GM12878 (cell line): ENCODE results near the gene ADCY6. TPM values are rescaled to one million over a fixed set of nuclear protein-coding genes. Genes with fewer than 3 reads are reported as not detected.

ENCODE experiments used
- BRCA1 ChIP-seq: IDR thresholded peaks from 2 replicates; pipeline ENCODE4 v1.6.1; 2011; ENCODE audit warnings: low read depth, low read length, improper control_type of control experiment
- FOXM1 ChIP-seq: IDR thresholded peaks from 2 replicates; pipeline ENCODE4 v1.6.1; 2012; ENCODE audit warnings: low read depth, mild to moderate bottlenecking, inconsistent platforms, low read length, moderate library complexity
- HDGF ChIP-seq: fragments of 450-650 bp; IDR thresholded peaks from 2 replicates; pipeline ENCODE4 v1.6.1; 2016; ENCODE audit warnings: antibody characterized with exemption
- MYC ChIP-seq: IDR thresholded peaks from 2 replicates; pipeline ENCODE4 v1.6.1; 2011; ENCODE audit warnings: mild to moderate bottlenecking, low read length, moderate library complexity, inconsistent platforms; ENCODE audit not compliant: insufficient read depth, insufficient replicate concordance, insufficient read length, severe bottlenecking
- NFIC ChIP-seq: IDR thresholded peaks from 2 replicates; pipeline ENCODE4 v1.6.1; 2012; ENCODE audit warnings: low read depth, mild to moderate bottlenecking, inconsistent platforms, low read length, moderate library complexity
- NFYA ChIP-seq: IDR thresholded peaks from 2 replicates; pipeline ENCODE4 v1.6.1; 2011; ENCODE audit warnings: low read depth, mild to moderate bottlenecking, low read length, improper control_type of control experiment, borderline replicate concordance
- NFYB ChIP-seq: IDR thresholded peaks from 2 replicates; pipeline ENCODE4 v1.6.1; 2011; ENCODE audit warnings: low read depth, mild to moderate bottlenecking, low read length, improper control_type of control experiment, moderate library complexity; ENCODE audit not compliant: insufficient read depth
- RAD21 ChIP-seq: IDR thresholded peaks from 2 replicates; pipeline ENCODE4 v1.6.1; 2011; ENCODE audit warnings: mild to moderate bottlenecking, low read depth, low read length, moderate library complexity; ENCODE audit not compliant: insufficient read depth
- SMC3 ChIP-seq: IDR thresholded peaks from 2 replicates; pipeline ENCODE4 v1.6.1; 2011; ENCODE audit warnings: low read length, improper control_type of control experiment, borderline replicate concordance
- STAT3 ChIP-seq: IDR thresholded peaks from 2 replicates; pipeline ENCODE4 v1.6.1; 2011; ENCODE audit warnings: low read depth, low read length, improper control_type of control experiment
- TAF1 ChIP-seq: IDR thresholded peaks from 2 replicates; pipeline ENCODE4 v1.6.1; 2011; ENCODE audit warnings: mild to moderate bottlenecking, low read depth, low read length, borderline replicate concordance
- TBL1XR1 ChIP-seq: IDR thresholded peaks from 2 replicates; pipeline ENCODE4 v1.6.1; 2012; ENCODE audit warnings: low read depth, low read length, improper control_type of control experiment
- TCF3 ChIP-seq: IDR thresholded peaks from 2 replicates; pipeline ENCODE4 v1.6.1; 2012; ENCODE audit warnings: low read depth, mild to moderate bottlenecking, low read length, borderline replicate concordance; ENCODE audit not compliant: insufficient read depth
- WRNIP1 ChIP-seq: IDR thresholded peaks from 2 replicates; pipeline ENCODE4 v1.6.1; 2011; ENCODE audit warnings: low read depth, low read length, improper control_type of control experiment, borderline replicate concordance
- YBX1 ChIP-seq: fragments of 450-650 bp; IDR thresholded peaks from 2 replicates; pipeline ENCODE4 v1.6.1; 2016; ENCODE audit warnings: antibody characterized with exemption
- ZNF384 ChIP-seq: IDR thresholded peaks from 2 replicates; pipeline ENCODE4 v1.6.1; 2012; ENCODE audit warnings: low read depth, mild to moderate bottlenecking, low read length, improper control_type of control experiment, borderline replicate concordance
- polyA plus RNA-seq, 11 experiments: library from polyadenylated mRNA; depleted of rRNA in 4 of 11; unstranded in 6 of 11; stranded (reverse) in 5 of 11; fragments of >200 nt; fragmentation: Nextera tagmentation in 4 of 11; fragmentation: Illumina TruSeq in 1 of 11; extraction: Ambion mirVana in 4 of 11; extraction: Trizol in 1 of 11; gene quantifications; 1 replicate in 1 of 11; 2 replicates in 10 of 11; pipeline versions ENCODE4 v1.2.1 to v1.2.3, GENCODE V29; 2011 to 2016; ENCODE audit warnings: inconsistent platforms in 2 of 11, missing spikeins in 2 of 11, low read depth in 1 of 11
- total RNA-seq, 4 experiments: library from RNA; depleted of rRNA in 3 of 4; stranded (reverse); fragments of >200 nt in 3 of 4; fragmentation: Illumina TruSeq in 1 of 4; extraction: Trizol in 1 of 4; gene quantifications; 2 replicates each; pipeline versions ENCODE4 v1.2.1 to v1.2.3, GENCODE V29; 2013 to 2021
- TF ChIP-seq, protein P1 (sequence below), 3 experiments: IDR thresholded peaks in 2 of 3; conservative IDR thresholded peaks in 1 of 3; 2 replicates each; pipeline ENCODE4 v1.5.1; 2011; ENCODE audit warnings: low read depth in 3 of 3, low read length in 3 of 3, mild to moderate bottlenecking in 3 of 3, control low read depth in 2 of 3, moderate library complexity in 2 of 3, inconsistent platforms in 1 of 3, mixed read lengths in 1 of 3; ENCODE audit not compliant: control insufficient read depth in 2 of 3, insufficient read depth in 1 of 3; ENCODE audit errors: extremely low read depth in 1 of 3
- TF ChIP-seq, protein P2 (sequence below): fragments of 450-650 bp; IDR thresholded peaks from 2 replicates; pipeline ENCODE4 v1.6.1; 2017; ENCODE audit warnings: mild to moderate bottlenecking, moderate library complexity
- TF ChIP-seq, protein P3 (sequence below): IDR thresholded peaks from 2 replicates; pipeline ENCODE4 v1.6.1; 2012; ENCODE audit warnings: low read depth, low read length, improper control_type of control experiment

ADCY6 gene
- total and polyA plus RNA-seq, 10 of the 15 experiments (the other 5 are each of a cell fraction or from before 2014, with no cell fraction given), result 0.03 to 2.0 (median 0.14) TPM; not detected in 1

DNA sequence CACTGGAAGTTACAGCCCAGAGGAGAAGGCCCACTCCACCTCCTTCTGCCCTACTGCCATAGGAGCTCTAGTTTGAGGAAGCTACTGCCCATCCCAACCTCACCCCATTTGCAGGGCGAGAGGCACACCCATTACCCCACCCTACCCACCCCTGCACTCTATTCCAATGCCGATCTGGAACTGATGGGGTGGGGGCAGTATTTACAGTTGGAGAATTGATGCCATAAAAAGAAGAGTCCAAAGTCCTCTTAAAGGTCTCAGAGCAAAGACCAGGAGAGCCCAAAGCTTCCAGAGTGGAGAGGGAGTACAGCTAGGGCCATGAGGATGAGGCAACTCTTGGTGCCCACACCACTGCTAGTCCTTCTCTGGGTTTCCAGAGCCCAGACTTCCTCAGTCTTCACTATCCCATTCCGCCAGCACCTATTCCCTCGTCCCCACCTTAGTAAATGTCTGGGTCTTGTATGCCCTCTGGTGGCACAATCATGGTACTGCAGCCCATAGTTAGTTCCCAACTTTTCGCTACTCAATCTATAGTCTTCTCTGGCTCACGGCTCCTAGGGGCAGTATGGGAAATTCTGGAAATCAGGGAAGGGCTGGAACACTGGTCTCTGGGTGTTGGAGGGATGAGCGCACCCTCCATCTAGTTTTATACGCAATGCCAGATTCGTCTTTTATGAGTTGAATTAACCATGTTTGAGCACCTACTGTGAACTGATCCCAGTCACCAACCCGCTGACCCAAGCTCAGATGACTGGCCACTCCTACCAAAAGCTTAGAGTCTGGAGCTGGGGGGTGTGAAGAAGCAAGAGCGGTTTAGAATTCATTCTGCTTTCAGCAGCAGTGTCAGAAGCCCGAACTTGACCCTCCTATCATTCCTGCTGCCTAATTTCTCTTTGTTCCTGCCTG is 6.9 kb upstream of the ADCY6 start (continued):
- TF ChIP-seq, protein P1, sequence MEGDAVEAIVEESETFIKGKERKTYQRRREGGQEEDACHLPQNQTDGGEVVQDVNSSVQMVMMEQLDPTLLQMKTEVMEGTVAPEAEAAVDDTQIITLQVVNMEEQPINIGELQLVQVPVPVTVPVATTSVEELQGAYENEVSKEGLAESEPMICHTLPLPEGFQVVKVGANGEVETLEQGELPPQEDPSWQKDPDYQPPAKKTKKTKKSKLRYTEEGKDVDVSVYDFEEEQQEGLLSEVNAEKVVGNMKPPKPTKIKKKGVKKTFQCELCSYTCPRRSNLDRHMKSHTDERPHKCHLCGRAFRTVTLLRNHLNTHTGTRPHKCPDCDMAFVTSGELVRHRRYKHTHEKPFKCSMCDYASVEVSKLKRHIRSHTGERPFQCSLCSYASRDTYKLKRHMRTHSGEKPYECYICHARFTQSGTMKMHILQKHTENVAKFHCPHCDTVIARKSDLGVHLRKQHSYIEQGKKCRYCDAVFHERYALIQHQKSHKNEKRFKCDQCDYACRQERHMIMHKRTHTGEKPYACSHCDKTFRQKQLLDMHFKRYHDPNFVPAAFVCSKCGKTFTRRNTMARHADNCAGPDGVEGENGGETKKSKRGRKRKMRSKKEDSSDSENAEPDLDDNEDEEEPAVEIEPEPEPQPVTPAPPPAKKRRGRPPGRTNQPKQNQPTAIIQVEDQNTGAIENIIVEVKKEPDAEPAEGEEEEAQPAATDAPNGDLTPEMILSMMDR (IDR thresholded peaks at IDR 0.05 in 2 of 3, conservative IDR thresholded peaks at IDR 0.05 in 1 of 3; ENCODE audit: control insufficient read depth in 2 of 3, extremely low read depth in 1 of 3, insufficient read depth in 1 of 3, low read depth in 3 of 3, low read length in 3 of 3), result peak; percentile 93 to 95 (median 95)
- TF ChIP-seq YBX1, result no peak
- 0 out of 2 replicates have a peak, but pooled peaks have one; percentile 31 for TF ChIP-seq TBL1XR1
- peak; percentile 98 for TF ChIP-seq SMC3
- no peak for TF ChIP-seq NFYB
- TF ChIP-seq NFIC, result no peak
- TF ChIP-seq NFYA, result no peak
- TF ChIP-seq TAF1, result no peak
- TF ChIP-seq, protein P2, sequence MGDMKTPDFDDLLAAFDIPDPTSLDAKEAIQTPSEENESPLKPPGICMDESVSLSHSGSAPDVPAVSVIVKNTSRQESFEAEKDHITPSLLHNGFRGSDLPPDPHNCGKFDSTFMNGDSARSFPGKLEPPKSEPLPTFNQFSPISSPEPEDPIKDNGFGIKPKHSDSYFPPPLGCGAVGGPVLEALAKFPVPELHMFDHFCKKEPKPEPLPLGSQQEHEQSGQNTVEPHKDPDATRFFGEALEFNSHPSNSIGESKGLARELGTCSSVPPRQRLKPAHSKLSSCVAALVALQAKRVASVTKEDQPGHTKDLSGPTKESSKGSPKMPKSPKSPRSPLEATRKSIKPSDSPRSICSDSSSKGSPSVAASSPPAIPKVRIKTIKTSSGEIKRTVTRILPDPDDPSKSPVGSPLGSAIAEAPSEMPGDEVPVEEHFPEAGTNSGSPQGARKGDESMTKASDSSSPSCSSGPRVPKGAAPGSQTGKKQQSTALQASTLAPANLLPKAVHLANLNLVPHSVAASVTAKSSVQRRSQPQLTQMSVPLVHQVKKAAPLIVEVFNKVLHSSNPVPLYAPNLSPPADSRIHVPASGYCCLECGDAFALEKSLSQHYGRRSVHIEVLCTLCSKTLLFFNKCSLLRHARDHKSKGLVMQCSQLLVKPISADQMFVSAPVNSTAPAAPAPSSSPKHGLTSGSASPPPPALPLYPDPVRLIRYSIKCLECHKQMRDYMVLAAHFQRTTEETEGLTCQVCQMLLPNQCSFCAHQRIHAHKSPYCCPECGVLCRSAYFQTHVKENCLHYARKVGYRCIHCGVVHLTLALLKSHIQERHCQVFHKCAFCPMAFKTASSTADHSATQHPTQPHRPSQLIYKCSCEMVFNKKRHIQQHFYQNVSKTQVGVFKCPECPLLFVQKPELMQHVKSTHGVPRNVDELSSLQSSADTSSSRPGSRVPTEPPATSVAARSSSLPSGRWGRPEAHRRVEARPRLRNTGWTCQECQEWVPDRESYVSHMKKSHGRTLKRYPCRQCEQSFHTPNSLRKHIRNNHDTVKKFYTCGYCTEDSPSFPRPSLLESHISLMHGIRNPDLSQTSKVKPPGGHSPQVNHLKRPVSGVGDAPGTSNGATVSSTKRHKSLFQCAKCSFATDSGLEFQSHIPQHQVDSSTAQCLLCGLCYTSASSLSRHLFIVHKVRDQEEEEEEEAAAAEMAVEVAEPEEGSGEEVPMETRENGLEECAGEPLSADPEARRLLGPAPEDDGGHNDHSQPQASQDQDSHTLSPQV, result no peak
- TF ChIP-seq HDGF, result no peak
- TF ChIP-seq STAT3, result no peak
- peak; percentile 97 for TF ChIP-seq RAD21
- no peak for TF ChIP-seq MYC
- 0 out of 2 replicates have a peak, but pooled peaks have one; percentile 30 for TF ChIP-seq WRNIP1
- TF ChIP-seq TCF3, result no peak
- TF ChIP-seq BRCA1, result no peak
- TF ChIP-seq FOXM1, result 0 out of 2 replicates have a peak, but pooled peaks have one; percentile 38
- TF ChIP-seq, protein P3, sequence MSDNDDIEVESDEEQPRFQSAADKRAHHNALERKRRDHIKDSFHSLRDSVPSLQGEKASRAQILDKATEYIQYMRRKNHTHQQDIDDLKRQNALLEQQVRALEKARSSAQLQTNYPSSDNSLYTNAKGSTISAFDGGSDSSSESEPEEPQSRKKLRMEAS, result no peak
- TF ChIP-seq ZNF384, result peak; percentile 73; the same call in 1 of the 2 replicates
